Measurements from ENCODE around the gene SPAG7. TPM values are rescaled to one million over a fixed set of nuclear protein-coding genes. Genes with fewer than 3 reads are reported as not detected.
A peak's percentile ranks its signal among the peaks of the same experiment; 100 is the strongest.

Gene SPAG7
- total RNA-seq, 2 experiments from 2014 or later, result 54.4 to 58.9 TPM

- Histone ChIP-seq H3K4me1 (ENCODE audit: insufficient read depth, low read length, poor library complexity, severe bottlenecking) (peaks cover 57% of the 10 kb centered on the region), H3K27ac (ENCODE audit: low read depth, low read length, poor library complexity, severe bottlenecking) (peak overlapping the region; percentile 99), H2AFZ (ENCODE audit: low read length) (no peak overlapping the region), H3K9me3 (ENCODE audit: low read length) (no peaks in the 10 kb centered on the region), H3K36me3 (ENCODE audit: insufficient read depth, low read length) (peaks cover 79% of the 10 kb centered on the region), H4K20me1 (ENCODE audit: insufficient read depth, low read length) (peaks cover 19% of the 10 kb centered on the region), H3K4me2 (ENCODE audit: low read length) (peak overlapping the region; percentile 97), H3K4me3 (ENCODE audit: low read depth, low read length, poor library complexity, severe bottlenecking) (peak overlapping the region; percentile 100), H3K9me2 (ENCODE audit: insufficient read depth, low read length) (no peaks in the 10 kb centered on the region), H3K79me2 (ENCODE audit: insufficient read depth, low read depth, low read length) (peaks cover 79% of the 10 kb centered on the region)
- ChIA-PET POLR2A (no interaction called here), CTCF (ENCODE audit: unreplicated experiment) (no interaction called here)
- TF ChIP-seq EZH2phosphoT487 (IDR thresholded peaks at IDR 0.05; ENCODE audit: borderline replicate concordance, low read depth, low read length) (no peak), CTCF (conservative IDR thresholded peaks at IDR 0.05; ENCODE audit: low read length) (no peak)
- intact Hi-C loops (cut with micrococcal nuclease; ENCODE audit: unreplicated experiment), result loop anchor here (10.0 kb wide), 1 partner anchor 251 kb away; the partner anchor contains the start of gene ZNF594
- peak; percentile 68 for DNase-seq (ENCODE audit: low spot score)
- no TSS peak for BruUV-seq (replicated peaks)
These were observed 23.5 kb downstream of the SPAG7 start for GRCh38 chr17:4944163-4944553.

DNA sequence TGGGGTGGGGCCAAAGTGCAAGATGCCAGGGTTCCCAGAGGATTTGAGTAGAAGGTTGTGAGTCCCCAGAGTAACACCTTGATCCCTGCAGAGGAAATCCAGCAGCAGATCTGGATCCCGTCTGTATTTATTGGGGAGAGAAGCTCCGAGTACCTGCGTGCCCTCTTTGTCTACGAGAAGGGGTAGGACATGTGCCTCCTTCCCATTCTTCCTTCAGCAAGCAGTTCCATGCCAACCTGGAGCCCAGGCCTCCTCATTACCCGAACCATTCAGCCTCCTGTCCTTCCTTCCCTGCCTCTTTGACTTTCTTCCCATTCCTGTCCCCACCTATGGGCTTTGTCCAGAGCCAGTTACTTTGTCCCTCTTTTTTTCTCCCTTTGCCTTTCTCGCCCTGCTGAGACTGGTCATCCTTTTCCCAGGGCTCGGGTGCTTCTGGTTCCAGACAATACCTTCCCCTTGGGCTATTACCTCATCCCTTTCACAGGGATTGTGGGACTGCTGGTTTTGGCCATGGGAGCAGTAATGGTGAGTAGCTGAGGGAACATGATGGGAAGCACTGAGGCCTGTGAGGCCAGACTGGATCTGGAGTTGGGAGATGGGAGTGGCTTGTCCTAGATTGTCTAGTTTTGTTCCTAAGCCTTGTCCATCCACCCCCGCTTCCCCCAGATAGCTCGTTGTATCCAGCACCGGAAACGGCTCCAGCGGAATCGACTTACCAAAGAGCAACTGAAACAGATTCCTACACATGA is 24.7 kb downstream of the SPAG7 start:
- peaks cover 81% of the 10 kb centered on the region for H3K36me3 ChIP-seq (ENCODE audit: insufficient read depth, low read length)
- ChIA-PET CTCF (ENCODE audit: unreplicated experiment) (no interaction called here), POLR2A (no interaction called here)
- no peak for TF ChIP-seq CTCF (conservative IDR thresholded peaks at IDR 0.05; ENCODE audit: low read length)
- TF ChIP-seq EZH2phosphoT487 (IDR thresholded peaks at IDR 0.05; ENCODE audit: borderline replicate concordance, low read depth, low read length), result no peak
- H3K79me2 ChIP-seq (ENCODE audit: insufficient read depth, low read depth, low read length), result peaks cover 85% of the 10 kb centered on the region
- H2AFZ ChIP-seq (ENCODE audit: low read length), result no peak overlapping the region
- peak overlapping the region; percentile 95 for H3K4me3 ChIP-seq (ENCODE audit: low read depth, low read length, poor library complexity, severe bottlenecking)
- H3K9me3 ChIP-seq (ENCODE audit: low read length), result no peaks in the 10 kb centered on the region
- peak overlapping the region; percentile 97 for H3K4me2 ChIP-seq (ENCODE audit: low read length)
- no peaks in the 10 kb centered on the region for H3K9me2 ChIP-seq (ENCODE audit: insufficient read depth, low read length)
- peaks cover 68% of the 10 kb centered on the region for H3K4me1 ChIP-seq (ENCODE audit: insufficient read depth, low read length, poor library complexity, severe bottlenecking)
- H3K27ac ChIP-seq (ENCODE audit: low read depth, low read length, poor library complexity, severe bottlenecking), result peak overlapping the region; percentile 99
- BruUV-seq (replicated peaks), result no TSS peak
- intact Hi-C loops (cut with micrococcal nuclease; ENCODE audit: unreplicated experiment), result loop anchor here (10.0 kb wide), 1 partner anchor 252 kb away; the partner anchor contains the start of gene ZNF594
- peaks cover 19% of the 10 kb centered on the region for H4K20me1 ChIP-seq (ENCODE audit: insufficient read depth, low read length)
- no peak for DNase-seq (ENCODE audit: low spot score)

- Histone ChIP-seq H3K4me1 (ENCODE audit: insufficient read depth, low read length, poor library complexity, severe bottlenecking) (peaks cover 61% of the 10 kb centered on the region), H3K36me3 (ENCODE audit: insufficient read depth, low read length) (peaks cover 81% of the 10 kb centered on the region), H2AFZ (ENCODE audit: low read length) (no peak overlapping the region), H3K9me3 (ENCODE audit: low read length) (no peaks in the 10 kb centered on the region), H3K4me3 (ENCODE audit: low read depth, low read length, poor library complexity, severe bottlenecking) (peak overlapping the region; percentile 95), H3K9me2 (ENCODE audit: insufficient read depth, low read length) (no peaks in the 10 kb centered on the region), H4K20me1 (ENCODE audit: insufficient read depth, low read length) (peaks cover 11% of the 10 kb centered on the region), H3K4me2 (ENCODE audit: low read length) (peak overlapping the region; percentile 97), H3K27ac (ENCODE audit: low read depth, low read length, poor library complexity, severe bottlenecking) (peak overlapping the region; percentile 90), H3K79me2 (ENCODE audit: insufficient read depth, low read depth, low read length) (peaks cover 69% of the 10 kb centered on the region)
- no TSS peak for BruUV-seq (replicated peaks)
- POLR2A ChIA-PET, result no interaction called here
- no peak for DNase-seq (ENCODE audit: low spot score)
- TF ChIP-seq CTCF (conservative IDR thresholded peaks at IDR 0.05; ENCODE audit: low read length), result no peak
- no peak for TF ChIP-seq EZH2phosphoT487 (IDR thresholded peaks at IDR 0.05; ENCODE audit: borderline replicate concordance, low read depth, low read length)
- intact Hi-C loops (cut with micrococcal nuclease; ENCODE audit: unreplicated experiment), result loop anchor here (10.0 kb wide), 1 partner anchor 254 kb away; the partner anchor contains the start of gene ZNF594
- CTCF ChIA-PET (ENCODE audit: unreplicated experiment), result no interaction called here
These were observed 26.4 kb downstream of the SPAG7 start for GRCh38 chr17:4941319-4941610.
